DOHH2 (cell line): ENCODE results near the gene IL36A.

Source experiments
- H3F3A ChIP-seq: fragments of 200-600 bp; sonication (generic), shearing (Covaris generic); 2 replicates; pipeline ENCODE4 v1.6.0; 2016; ENCODE audit warnings: antibody characterized with exemption, mild to moderate bottlenecking; ENCODE audit not compliant: control insufficient read depth, insufficient read depth
- H3K27ac ChIP-seq: fragments of 200-600 bp; sonication (generic); 2 replicates; pipeline ENCODE4 v1.5.1; 2014; ENCODE audit warnings: low read depth, mild to moderate bottlenecking, low read length, moderate library complexity
- H3K27me3 ChIP-seq: fragments of 200-600 bp; sonication (generic); 2 replicates; pipeline ENCODE4 v1.6.1; 2014; ENCODE audit warnings: mild to moderate bottlenecking, low read length, mixed read lengths; ENCODE audit not compliant: control insufficient read depth
- H3K36me3 ChIP-seq: fragments of 200-600 bp; sonication (generic); 2 replicates; pipeline ENCODE4 v1.6.1; 2014; ENCODE audit warnings: mild to moderate bottlenecking, low read length, moderate library complexity, mixed read lengths; ENCODE audit not compliant: control insufficient read depth
- H3K4me1 ChIP-seq: fragments of 200-600 bp; sonication (generic); 2 replicates; pipeline ENCODE4 v1.6.1; 2014; ENCODE audit warnings: mild to moderate bottlenecking, low read length, mixed read lengths; ENCODE audit not compliant: control insufficient read depth
- H3K4me2 ChIP-seq: fragments of 200-600 bp; sonication (generic); 2 replicates; pipeline ENCODE4 v1.6.0; 2014; ENCODE audit warnings: mild to moderate bottlenecking, low read length, moderate library complexity
- H3K4me3 ChIP-seq: fragments of 200-600 bp; sonication (generic); 2 replicates; pipeline ENCODE4 v1.5.1; 2014; ENCODE audit warnings: mild to moderate bottlenecking, low read length, mixed read lengths
- H3K79me2 ChIP-seq: fragments of 200-600 bp; sonication (generic); 2 replicates; pipeline ENCODE4 v1.6.1; 2014; ENCODE audit warnings: mild to moderate bottlenecking, low read length, mixed read lengths; ENCODE audit not compliant: control insufficient read depth
- H3K9me2 ChIP-seq: fragments of 200-600 bp; sonication (generic); replicated peaks from 2 replicates; pipeline ENCODE4 v1.6.1; 2014; ENCODE audit warnings: mild to moderate bottlenecking, low read length, mixed read lengths; ENCODE audit not compliant: control insufficient read depth
- H3K9me3 ChIP-seq: fragments of 200-600 bp; sonication (generic); 2 replicates; pipeline ENCODE4 v1.6.1; 2014; ENCODE audit warnings: antibody characterized with exemption, low read length, mixed read lengths; ENCODE audit not compliant: control insufficient read depth, insufficient read depth
- H4K20me1 ChIP-seq: fragments of 200-600 bp; sonication (generic); 2 replicates; pipeline ENCODE4 v1.6.0; 2014; ENCODE audit warnings: low read depth, mild to moderate bottlenecking, antibody characterized with exemption, low read length, moderate library complexity; ENCODE audit not compliant: control insufficient read depth, insufficient read depth
- CTCF ChIP-seq: fragments of 200-600 bp; sonication (generic); IDR thresholded peaks from one replicate; pipeline ENCODE4 v1.5.1; 2014; ENCODE audit warnings: antibody characterized with exemption, mild to moderate bottlenecking, low read depth, low read length; ENCODE audit not compliant: poor library complexity, severe bottlenecking
- EZH2phosphoT487 ChIP-seq: fragments of 200-600 bp; sonication (generic); IDR thresholded peaks from 2 replicates; pipeline ENCODE4 v1.6.1; 2017; ENCODE audit warnings: borderline replicate concordance, mild to moderate bottlenecking, antibody characterized with exemption, low read length, moderate library complexity, mixed read lengths

Gene IL36A

GRCh38 chr2:112977559-112978056 is 27.7 kb upstream of the IL36A start, which contains the start of gene IL36G:
IL36G (plus strand) TSS chr2:112978006; CDS start chr2:112978639, 633 bp downstream.
- peaks cover 9% of the 10 kb centered on the region for H3K27me3 ChIP-seq
- H3K36me3 ChIP-seq = no peaks in the 10 kb centered on the region
- H3K9me2 ChIP-seq = no peaks in the 10 kb centered on the region; the same call in 1 of the 2 replicates
- no peaks in the 10 kb centered on the region for H3K9me3 ChIP-seq
- H3K79me2 ChIP-seq = no peaks in the 10 kb centered on the region
- H3K4me3 ChIP-seq = no peak within 1 kb of the TSS
- H3K4me1 ChIP-seq = no peaks in the 10 kb centered on the region
- no peaks in the 10 kb centered on the region for H4K20me1 ChIP-seq
- no peak within 1 kb of the TSS for H3K27ac ChIP-seq
- no peak for TF ChIP-seq CTCF
- H3K4me2 ChIP-seq = no peak within 1 kb of the TSS
- H3F3A ChIP-seq = no peaks in the 10 kb centered on the region

GRCh38 chr2:112979731-112980130 is 25.5 kb upstream of the IL36A start:
- Histone ChIP-seq H3K9me2 (no peaks in the 10 kb centered on the region; the same call in 1 of the 2 replicates), H3K27ac (no peak overlapping the region), H3K27me3 (peaks cover 9% of the 10 kb centered on the region), H3K4me1 (no peaks in the 10 kb centered on the region), H3K79me2 (no peaks in the 10 kb centered on the region), H3K4me3 (no peak overlapping the region), H3K9me3 (no peaks in the 10 kb centered on the region), H3K36me3 (no peaks in the 10 kb centered on the region), H3K4me2 (no peak overlapping the region), H4K20me1 (no peaks in the 10 kb centered on the region), H3F3A (no peaks in the 10 kb centered on the region)
- TF ChIP-seq CTCF = no peak
- TF ChIP-seq EZH2phosphoT487 = no peak

GRCh38 chr2:112980537-112980936 is 24.7 kb upstream of the IL36A start:
- H4K20me1 ChIP-seq = no peaks in the 10 kb centered on the region

More at GRCh38 chr2:112980537-112980936, 24.7 kb upstream of the IL36A start:
- Histone ChIP-seq H3K27me3 (peaks cover 5% of the 10 kb centered on the region; the same call in 1 of the 2 replicates), H3F3A (no peaks in the 10 kb centered on the region), H3K4me3 (no peak overlapping the region), H3K36me3 (no peaks in the 10 kb centered on the region), H3K79me2 (no peaks in the 10 kb centered on the region), H3K27ac (no peak overlapping the region), H3K4me2 (no peak overlapping the region), H3K9me2 (no peaks in the 10 kb centered on the region), H3K9me3 (no peaks in the 10 kb centered on the region), H3K4me1 (no peaks in the 10 kb centered on the region)
- TF ChIP-seq CTCF = no peak
